Testis (tissue), 3 donors: ENCODE data around the gene SHC1. TPM values are rescaled to one million over a fixed set of nuclear protein-coding genes. Genes with fewer than 3 reads are reported as not detected.

Experiments
- DNase-seq: peaks from one replicate; pipeline ENCODE4 v3.0.0-alpha.2; 2019
- H3K27ac ChIP-seq, 2 donors: fragments of 200-600 bp; sonication (generic); one replicate each; pipeline ENCODE4 v1.5.1; 2019
- H3K27me3 ChIP-seq: fragments of 200-600 bp; sonication (generic); one replicate; pipeline ENCODE4 v1.5.1; 2019
- H3K36me3 ChIP-seq: fragments of 200-600 bp; sonication (generic); one replicate; pipeline ENCODE4 v1.5.1; 2017; ENCODE audit warnings: low read depth; ENCODE audit errors: missing control alignments
- H3K4me1 ChIP-seq: fragments of 200-600 bp; sonication (generic); one replicate; pipeline ENCODE4 v1.5.1; 2019
- H3K4me3 ChIP-seq, 2 donors: fragments of 200-600 bp; sonication (generic); one replicate each; pipeline ENCODE4 v1.5.1; 2017 to 2019
- H3K9me3 ChIP-seq: fragments of 200-600 bp; sonication (generic); one replicate; pipeline ENCODE4 v1.5.1; 2017
- POLR2A ChIP-seq: fragments of 450-650 bp; IDR thresholded peaks from one replicate; pipeline ENCODE4 v1.6.1; 2017; ENCODE audit warnings: antibody characterized with exemption, mild to moderate bottlenecking, moderate library complexity
- WGBS, 2 donors: methylation state at CpG; one replicate each; pipeline ENCODE4 v1.1.5; 2018; 5-methylcytosine and 5-hydroxymethylcytosine counted together
- intact Hi-C: fragments of 100-400 bp; cut with DNase I; formaldehyde crosslinking; loops from one replicate; pipeline ENCODE4 v1.15.1; 2023; ENCODE audit warnings: low total_unique reads
- polyA plus RNA-seq: library from polyadenylated mRNA; stranded (reverse); fragments of 350-450 nt; fragmentation: Illumina TruSeq; extraction: RNeasy Lipid Tissue Mini Kit (QIAGEN cat#74804); gene quantifications from one replicate; pipeline ENCODE4 v1.2.3, GENCODE V29; 2014; ENCODE audit warnings: low read depth, low replicate concordance; ENCODE audit not compliant: insufficient read depth
- total RNA-seq, 2 donors: library from RNA; depleted of rRNA; stranded (reverse); fragments of >200 nt; gene quantifications; one replicate each; pipeline ENCODE4 v1.2.3, GENCODE V29; 2016
- TF ChIP-seq, protein P1 (sequence below), 3 experiments: fragments of 450-650 bp in 2 of 3; fragments of 200-600 bp in 1 of 3; sonication (generic) in 1 of 3; IDR thresholded peaks; one replicate each; pipeline ENCODE4 v1.5.1; 2016 to 2019; ENCODE audit warnings: antibody characterized with exemption in 3 of 3, mild to moderate bottlenecking in 2 of 3, moderate library complexity in 1 of 3

Gene SHC1
- total and polyA plus RNA-seq, 3 donors from 2014 or later: 47.9 to 59.3 (median 49.0) TPM

DNA sequence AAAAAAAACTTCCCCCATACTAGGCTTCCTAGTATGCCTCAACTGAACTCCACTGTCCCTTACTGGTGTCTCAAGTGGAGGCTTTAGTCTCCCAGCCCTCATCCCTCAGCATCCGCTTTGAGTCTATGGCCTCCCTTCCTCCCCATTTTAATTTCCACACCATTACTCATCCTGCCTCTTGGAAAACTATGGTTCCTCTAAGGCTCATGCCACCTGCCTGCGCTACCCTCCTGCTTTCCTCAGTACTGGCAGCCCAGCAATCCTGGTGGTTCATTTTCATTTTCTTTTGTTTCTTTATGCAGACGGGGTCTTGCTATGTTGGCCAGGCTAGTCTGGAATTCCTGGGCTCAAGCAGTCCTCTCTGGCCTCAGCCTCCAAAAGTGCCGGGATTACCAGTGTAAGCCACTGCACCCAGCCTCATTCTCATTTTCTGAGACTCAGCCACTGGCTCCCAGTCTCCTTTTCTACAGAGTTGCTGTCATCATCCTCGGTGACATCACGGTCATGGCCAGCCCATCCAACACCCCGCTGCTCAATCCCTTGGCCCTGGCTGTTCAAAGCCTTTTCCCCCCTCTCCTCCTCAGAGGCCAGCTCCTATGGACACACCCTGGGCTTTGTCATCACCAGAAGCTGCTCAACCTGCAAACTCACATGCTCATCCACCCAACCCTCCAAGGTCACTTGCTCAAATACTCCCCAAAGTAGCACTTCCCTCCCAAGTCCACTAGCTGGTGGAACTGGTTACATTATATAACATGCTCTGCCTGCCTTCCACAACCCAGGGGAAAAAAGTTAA is 31.7 kb downstream of the SHC1 start:
- Histone ChIP-seq H3K27me3 (no peaks in the 10 kb centered on the region), H3K4me3 (no peak overlapping the region), H3K27ac (peak overlapping the region; percentile 98 to 99), H3K9me3 (no peaks in the 10 kb centered on the region), H3K4me1 (peaks cover 47% of the 10 kb centered on the region), H3K36me3 (no peaks in the 10 kb centered on the region)
- peak; percentile 70 for DNase-seq
- TF ChIP-seq POLR2A: no peak
- TF ChIP-seq, protein P1, sequence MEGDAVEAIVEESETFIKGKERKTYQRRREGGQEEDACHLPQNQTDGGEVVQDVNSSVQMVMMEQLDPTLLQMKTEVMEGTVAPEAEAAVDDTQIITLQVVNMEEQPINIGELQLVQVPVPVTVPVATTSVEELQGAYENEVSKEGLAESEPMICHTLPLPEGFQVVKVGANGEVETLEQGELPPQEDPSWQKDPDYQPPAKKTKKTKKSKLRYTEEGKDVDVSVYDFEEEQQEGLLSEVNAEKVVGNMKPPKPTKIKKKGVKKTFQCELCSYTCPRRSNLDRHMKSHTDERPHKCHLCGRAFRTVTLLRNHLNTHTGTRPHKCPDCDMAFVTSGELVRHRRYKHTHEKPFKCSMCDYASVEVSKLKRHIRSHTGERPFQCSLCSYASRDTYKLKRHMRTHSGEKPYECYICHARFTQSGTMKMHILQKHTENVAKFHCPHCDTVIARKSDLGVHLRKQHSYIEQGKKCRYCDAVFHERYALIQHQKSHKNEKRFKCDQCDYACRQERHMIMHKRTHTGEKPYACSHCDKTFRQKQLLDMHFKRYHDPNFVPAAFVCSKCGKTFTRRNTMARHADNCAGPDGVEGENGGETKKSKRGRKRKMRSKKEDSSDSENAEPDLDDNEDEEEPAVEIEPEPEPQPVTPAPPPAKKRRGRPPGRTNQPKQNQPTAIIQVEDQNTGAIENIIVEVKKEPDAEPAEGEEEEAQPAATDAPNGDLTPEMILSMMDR (IDR thresholded peaks at IDR 0.05): no peak
- intact Hi-C loops: no loop called here
- WGBS, 2 donors: 86 to 88% methylated on average over 7 of the region's 7 CpGs

DNA sequence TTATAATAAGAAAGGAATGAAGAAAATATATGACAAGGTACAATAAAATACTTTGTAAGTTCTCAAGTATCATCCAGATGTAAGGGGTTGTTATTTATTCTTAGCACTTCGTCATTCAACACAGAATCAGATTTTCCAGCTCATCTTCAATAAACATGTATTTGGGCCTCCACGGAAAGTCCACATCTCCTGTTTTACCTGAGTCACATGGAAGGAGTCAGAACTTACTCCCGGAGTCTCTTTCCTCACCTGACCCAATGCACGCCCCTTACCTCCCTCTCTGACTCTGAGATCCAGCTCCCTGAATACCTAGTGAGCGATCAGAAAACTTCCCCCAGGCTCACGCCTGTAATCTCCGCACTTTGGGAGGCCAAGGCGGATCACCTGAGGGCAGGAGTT is 32.6 kb downstream of the SHC1 start:
- TF ChIP-seq POLR2A: no peak
- TF ChIP-seq, protein P1 (IDR thresholded peaks at IDR 0.05): no peak
- Histone ChIP-seq H3K27me3 (no peaks in the 10 kb centered on the region), H3K36me3 (no peaks in the 10 kb centered on the region), H3K27ac (peak overlapping the region; percentile 98 to 99), H3K4me3 (no peak overlapping the region), H3K4me1 (peaks cover 42% of the 10 kb centered on the region), H3K9me3 (no peaks in the 10 kb centered on the region)
- 63 to 66% methylated on average over 8 of the region's 8 CpGs for WGBS, 2 donors
- intact Hi-C loops: no loop called here
- no peak for DNase-seq

DNA sequence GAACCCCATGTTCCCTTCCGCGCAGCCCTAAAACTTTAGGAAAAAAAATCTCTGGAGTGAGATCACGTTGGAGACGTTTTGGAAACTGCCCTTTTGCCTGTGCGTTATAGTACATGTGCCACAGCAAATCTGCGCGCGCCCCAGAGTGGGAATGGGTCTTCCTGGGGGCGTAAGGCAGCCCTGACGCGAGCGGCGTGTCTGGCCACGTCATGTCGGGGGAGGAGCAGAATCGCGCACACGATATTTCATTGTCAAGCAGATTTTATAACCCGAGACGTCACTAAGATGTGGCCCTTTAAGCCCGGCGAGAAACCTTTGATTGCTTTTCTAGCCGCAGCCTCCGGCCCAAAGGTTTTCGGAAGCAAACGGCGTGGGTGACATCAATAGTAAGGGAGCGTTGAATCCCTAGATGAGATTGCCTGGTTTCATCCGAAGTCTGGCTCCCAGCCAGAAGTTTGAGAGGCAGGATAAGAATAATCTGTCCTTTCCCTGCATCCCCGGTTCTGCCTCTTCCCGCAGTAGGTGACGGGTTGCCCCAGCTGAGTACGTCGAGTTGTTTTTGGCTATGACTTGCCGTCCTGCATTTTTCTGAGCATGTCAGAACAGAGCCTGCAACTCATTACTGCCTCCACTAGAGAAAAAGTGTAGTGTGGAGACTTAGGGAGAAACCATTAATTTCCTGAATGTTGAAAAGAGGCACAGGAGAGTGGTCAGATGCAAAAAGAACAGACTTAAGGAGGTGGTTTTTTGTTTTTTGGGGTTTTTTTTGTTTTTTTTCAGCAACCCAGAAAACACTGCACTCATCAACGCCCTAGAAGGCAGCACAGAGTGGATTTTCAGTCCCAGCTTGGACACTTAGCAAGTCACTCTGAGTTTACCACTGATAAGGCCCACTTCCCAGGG is 33.2 kb downstream of the SHC1 start:
- Histone ChIP-seq H3K4me1 (peaks cover 40% of the 10 kb centered on the region), H3K9me3 (no peaks in the 10 kb centered on the region), H3K27ac (peak overlapping the region; percentile 98 to 99), H3K27me3 (no peaks in the 10 kb centered on the region), H3K4me3 (peak overlapping the region; percentile 74 to 86), H3K36me3 (no peaks in the 10 kb centered on the region)
- DNase-seq: peak; percentile 92
- TF ChIP-seq POLR2A: peak; percentile 70
- TF ChIP-seq, protein P1 (IDR thresholded peaks at IDR 0.05): peak in 2 of 3 experiments; percentile 31 to 33
- intact Hi-C loops: no loop called here
- 0 to 1% methylated on average over 23 to 36 of the region's 36 CpGs for WGBS, 2 donors

DNA sequence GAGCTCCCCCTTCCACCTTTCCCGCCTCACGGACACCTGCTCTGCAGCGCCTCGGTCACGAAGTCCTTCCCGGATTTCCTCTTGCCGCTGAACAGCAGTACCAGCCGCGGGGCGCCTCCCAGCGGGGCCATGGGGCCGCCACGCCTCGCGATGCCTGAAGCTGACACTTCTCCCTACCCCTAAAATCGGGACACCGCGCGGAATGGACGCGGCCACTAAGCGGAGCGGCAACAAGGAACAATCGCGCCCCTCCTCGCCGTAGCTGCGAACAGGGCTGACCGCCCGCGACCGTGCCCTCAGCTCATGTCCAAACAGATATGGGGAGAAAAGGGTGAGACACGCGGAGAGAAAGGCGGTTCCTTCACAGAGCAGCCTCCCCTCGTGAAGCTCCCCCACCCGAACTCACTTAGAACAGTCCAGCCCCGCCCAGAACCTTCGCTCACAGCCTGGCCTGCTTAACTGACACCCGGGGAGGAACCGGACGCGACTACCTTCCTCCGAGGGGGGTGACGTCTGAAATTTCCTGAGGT is 33.9 kb downstream of the SHC1 start, which contains the start of gene PMVK:
Gene PMVK (minus strand): TSS at position 165 of the 530 bp plus-strand sequence. CDS start 34 bp downstream, at position 131.
- peak; percentile 98 for DNase-seq
- Histone ChIP-seq H3K9me3 (no peaks in the 10 kb centered on the region), H3K4me1 (peaks cover 32% of the 10 kb centered on the region), H3K4me3 (peak within 1 kb of the TSS; percentile 74 to 86), H3K27ac (peak within 1 kb of the TSS; percentile 98 to 99), H3K36me3 (no peaks in the 10 kb centered on the region), H3K27me3 (no peaks in the 10 kb centered on the region)
- no peak for TF ChIP-seq POLR2A
- TF ChIP-seq, protein P1 (IDR thresholded peaks at IDR 0.05): peak in 2 of 3 experiments; percentile 20 to 56
- WGBS, 2 donors: 0% methylated on average over 23 to 45 of the region's 45 CpGs
- intact Hi-C loops: no loop called here
